GM21737 (cell line): Measurements from ENCODE around the gene ARHGAP6.
"Not testable (repeated sequence)": the region's sequence is repeated elsewhere in the genome, so short reads cannot be mapped to it uniquely, and the experiment has no call there.

Experiments used
- ATAC-seq: cut with Tn5 transposase; IDR thresholded peaks from one replicate; pipeline ENCODE4 v1.9.1; 2021; ENCODE audit warnings: mild to moderate bottlenecking, moderate library complexity; ENCODE audit not compliant: unreplicated experiment

ARHGAP6 gene

GRCh38 chrX:11264925-11265324 is 400.8 kb downstream of the ARHGAP6 start:
- ATAC-seq: no peak

DNA sequence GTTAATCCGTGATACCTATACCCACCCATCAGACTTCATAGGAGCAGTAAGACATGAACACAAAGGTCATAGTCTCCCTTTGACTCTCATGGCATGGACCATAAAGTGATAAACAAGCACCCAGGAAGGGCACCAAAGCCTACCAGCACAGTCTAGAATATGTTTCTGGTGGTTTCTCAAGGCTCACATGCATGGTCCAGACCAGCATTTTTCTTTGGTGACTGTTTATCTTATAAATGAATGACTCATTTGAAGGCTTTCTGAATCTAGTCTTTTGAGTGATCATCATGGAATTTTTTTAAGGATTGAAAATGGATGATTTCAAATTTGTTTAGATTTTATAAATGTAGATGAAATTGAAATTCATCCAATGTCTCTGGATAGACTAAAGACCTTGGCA is 404.5 kb downstream of the ARHGAP6 start:
- no peak for ATAC-seq

DNA sequence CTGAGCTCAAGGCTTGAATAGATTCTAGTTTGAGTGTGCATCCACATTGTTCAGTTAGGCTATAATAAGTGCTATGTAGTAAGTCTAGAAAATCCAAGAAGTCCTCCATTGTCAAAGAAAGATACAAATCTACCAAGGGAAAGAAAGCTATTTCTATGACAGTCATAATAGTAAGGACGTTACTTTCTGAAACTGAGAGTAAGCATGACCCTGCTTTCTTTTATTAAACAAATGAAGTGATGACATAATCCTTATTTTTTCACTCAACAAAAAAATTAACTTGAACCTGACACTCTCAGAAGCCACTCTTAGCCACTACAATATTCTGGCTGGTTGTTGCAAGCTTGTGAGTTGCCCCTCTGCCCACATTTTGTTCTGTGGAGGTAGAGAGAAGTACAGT is 406.3 kb downstream of the ARHGAP6 start:
- ATAC-seq: no peak

DNA sequence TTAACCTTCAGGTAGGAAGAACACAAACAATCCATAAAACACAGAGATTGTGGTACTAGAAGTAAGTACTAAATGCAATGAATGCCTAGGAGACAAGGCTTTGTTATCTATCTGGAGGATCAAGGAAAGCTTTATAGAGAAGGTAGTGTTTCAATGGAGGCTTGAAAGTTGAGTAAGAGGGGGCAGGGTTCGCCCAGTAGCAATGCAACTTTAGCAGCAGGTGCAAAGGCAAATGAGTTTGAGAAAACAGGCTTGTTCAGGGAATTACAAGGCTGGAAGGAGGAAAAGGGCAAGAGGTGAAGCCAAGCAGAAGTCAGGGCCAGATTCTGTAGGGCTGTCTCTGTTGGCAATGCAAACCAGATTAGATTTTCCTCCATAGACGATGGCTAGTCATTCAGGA is 408.0 kb downstream of the ARHGAP6 start:
- no peak for ATAC-seq

- ATAC-seq: no peak
These were observed 408.4 kb downstream of the ARHGAP6 start for GRCh38 chrX:11257290-11257689.

GRCh38 chrX:11254417-11255109 is 411.2 kb downstream of the ARHGAP6 start:
- no peak for ATAC-seq

DNA sequence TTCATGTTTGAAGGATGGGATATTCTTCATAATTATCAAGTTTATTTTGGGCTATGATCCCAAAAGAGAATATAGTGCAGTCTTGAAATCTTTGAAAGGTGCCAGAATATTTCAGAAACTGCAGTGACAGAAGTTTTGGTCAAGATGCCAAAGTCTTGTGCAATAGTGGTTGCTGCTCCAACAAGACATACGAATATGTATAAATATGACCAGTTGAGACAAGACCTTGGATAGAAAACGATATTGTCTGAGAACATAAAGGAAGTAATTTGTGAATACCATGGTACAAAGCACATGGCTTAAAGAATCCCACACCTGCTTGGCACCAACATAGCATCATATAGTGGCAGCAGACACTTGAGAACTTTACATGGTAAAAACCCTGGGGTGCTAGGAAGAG is 421.1 kb downstream of the ARHGAP6 start:
- no peak for ATAC-seq

- ATAC-seq: no peak
These were observed 423.0 kb downstream of the ARHGAP6 start for GRCh38 chrX:11242704-11243103.

- ATAC-seq: no peak
These were observed 424.0 kb downstream of the ARHGAP6 start for GRCh38 chrX:11241720-11242119.

DNA sequence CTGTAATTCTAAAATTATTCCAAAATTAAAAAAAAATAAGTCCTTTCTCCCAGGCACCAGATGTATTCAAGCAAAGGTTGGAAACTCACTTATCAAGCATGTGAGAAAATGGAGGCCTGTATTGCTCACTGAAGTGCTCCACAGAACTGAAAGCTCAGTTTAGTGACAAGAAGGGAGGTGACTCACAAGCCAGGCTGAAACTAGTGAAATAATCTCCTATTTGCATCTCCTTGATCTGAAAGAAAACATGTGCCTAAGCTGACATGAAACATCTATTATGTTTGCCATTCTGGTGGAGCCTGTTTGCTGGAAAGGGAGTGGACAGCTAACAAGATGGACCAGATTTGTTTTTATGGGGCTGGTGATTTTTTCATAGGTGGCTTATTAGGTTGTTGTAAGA is 426.5 kb downstream of the ARHGAP6 start:
- ATAC-seq: no peak

GRCh38 chrX:11235377-11235776 is 430.3 kb downstream of the ARHGAP6 start:
- ATAC-seq: not testable (repeated sequence)

DNA sequence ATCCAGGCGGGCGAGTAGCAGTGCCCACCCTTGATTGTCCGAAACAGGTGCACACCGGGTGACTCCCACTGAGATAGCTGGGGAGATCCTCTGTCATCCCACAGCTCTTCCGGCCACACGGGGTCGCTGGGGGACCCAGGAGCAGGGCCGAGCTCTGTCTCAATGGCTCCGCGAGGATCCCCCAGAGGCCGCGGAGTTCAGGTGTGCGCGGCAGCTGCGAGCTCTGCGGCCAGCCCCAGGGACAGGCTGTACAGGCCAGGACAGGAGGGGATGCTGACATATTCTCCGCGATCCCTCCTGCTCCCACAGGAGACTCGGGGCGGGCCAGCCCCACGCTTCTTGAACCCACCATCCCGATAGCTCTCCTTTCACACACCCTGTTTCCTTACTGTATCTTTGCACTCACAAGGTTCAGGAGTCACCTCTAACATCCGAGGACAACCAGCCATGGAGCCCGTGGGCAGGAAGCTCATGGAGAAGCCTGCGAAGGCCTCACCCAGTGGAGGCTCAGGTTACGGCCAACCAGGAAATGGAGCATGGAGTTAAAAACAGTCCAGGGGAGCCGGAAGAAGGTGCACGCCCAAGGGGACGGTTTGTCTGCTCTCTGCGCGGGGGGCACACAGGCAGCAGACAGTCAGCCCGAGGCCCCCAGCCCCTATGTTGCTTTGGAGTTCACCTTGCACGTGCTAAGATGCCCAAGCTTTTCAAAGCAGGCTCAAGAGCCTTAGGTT is 450.4 kb downstream of the ARHGAP6 start:
- ATAC-seq: no peak

GRCh38 chrX:11214346-11215190 is 451.2 kb downstream of the ARHGAP6 start:
- no peak for ATAC-seq

GRCh38 chrX:11212741-11213140 is 453.0 kb downstream of the ARHGAP6 start:
- no peak for ATAC-seq

GRCh38 chrX:11210415-11210801 is 455.3 kb downstream of the ARHGAP6 start:
- ATAC-seq: no peak

GRCh38 chrX:11209798-11210414 is 455.8 kb downstream of the ARHGAP6 start:
- ATAC-seq: no peak

- ATAC-seq: no peak
These were observed 459.0 kb downstream of the ARHGAP6 start for GRCh38 chrX:11206716-11207115.

- ATAC-seq: no peak
These were observed 459.9 kb downstream of the ARHGAP6 start for GRCh38 chrX:11205796-11206195.

- ATAC-seq: no peak
These were observed 468.0 kb downstream of the ARHGAP6 start for GRCh38 chrX:11197671-11198070.

DNA sequence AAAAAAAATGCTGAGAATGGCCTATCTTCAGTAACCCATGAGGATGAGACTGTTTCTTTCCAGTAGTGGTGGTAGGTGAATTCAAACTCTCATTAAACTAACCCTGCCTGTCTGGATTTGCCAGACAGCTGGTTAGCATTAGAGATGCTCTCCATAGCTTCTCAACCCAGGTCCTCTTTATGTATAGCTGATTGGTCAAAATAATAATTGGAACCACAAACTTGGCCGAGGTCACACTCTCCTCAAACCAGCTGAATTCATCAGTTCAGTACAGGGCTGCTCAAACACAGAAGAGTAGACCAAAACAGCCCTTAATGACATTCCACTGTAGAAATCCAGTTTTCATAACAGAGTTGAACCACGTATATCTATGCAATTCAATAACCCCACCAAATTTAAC is 469.2 kb downstream of the ARHGAP6 start:
- ATAC-seq: no peak

DNA sequence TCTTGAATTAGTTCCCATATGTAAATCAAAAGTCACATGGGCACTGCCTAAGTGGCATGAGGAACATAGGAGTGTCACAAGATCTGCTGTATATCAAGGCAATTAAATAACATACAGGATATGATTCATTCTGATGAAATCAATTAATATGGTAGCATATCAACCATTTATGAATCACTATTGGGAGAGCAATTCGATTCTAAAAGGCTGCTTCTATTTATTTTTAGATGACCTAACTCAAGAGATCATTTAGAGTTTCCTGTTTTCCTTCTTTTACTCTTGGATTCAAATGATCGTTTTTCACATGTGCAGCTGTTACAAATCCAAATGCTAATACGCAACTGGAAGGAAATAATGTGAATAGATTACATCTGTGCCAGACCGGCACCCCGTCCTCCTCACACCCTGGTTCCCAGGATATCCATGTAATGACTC is 472.7 kb downstream of the ARHGAP6 start:
- ATAC-seq: no peak
